Activated T-cell treated with anti-CD3 and anti-CD28 coated beads, Interleukin-2, amount 50 U/mL, for 72 hours (primary cell): ENCODE measurements around the gene UBE2I. TPM values are rescaled to one million over a fixed set of nuclear protein-coding genes. Genes with fewer than 3 reads are reported as not detected.
A peak's percentile ranks its signal among the peaks of the same experiment; 100 is the strongest.

Source experiments
- ATAC-seq, 2 donors: fragments of 150-1000 bp; cut with Tn5 transposase; replicated peaks in 1 of 2; 2 replicates each; pipeline ENCODE4 v1.10.0; 2021; ENCODE audit warnings: moderate library complexity in 2 of 2, mild to moderate bottlenecking in 1 of 2
- DNase-seq, 2 donors: peaks; one replicate each; pipeline ENCODE4 v3.0.0; 2021 to 2022; ENCODE audit warnings: mixed read lengths in 1 of 2
- H3K27ac Mint-ChIP-seq: one replicate; pipeline ENCODE4 v1.8.0; 2022; ENCODE audit warnings: mild to moderate bottlenecking, moderate library complexity, mixed read lengths
- H3K27me3 Mint-ChIP-seq: one replicate; pipeline ENCODE4 v1.8.0; 2022; ENCODE audit warnings: low read depth, mixed read lengths
- H3K36me3 Mint-ChIP-seq, 2 donors: one replicate each; pipeline ENCODE4 v1.8.0; 2022; ENCODE audit warnings: mixed read lengths in 2 of 2, mild to moderate bottlenecking in 1 of 2; ENCODE audit not compliant: insufficient read depth in 2 of 2
- H3K4me1 Mint-ChIP-seq: one replicate; pipeline ENCODE4 v1.8.0; 2022; ENCODE audit warnings: low read depth, mixed read lengths
- H3K4me3 Mint-ChIP-seq, 2 donors: one replicate each; pipeline ENCODE4 v1.8.0; 2022; ENCODE audit warnings: mild to moderate bottlenecking in 2 of 2, mixed read lengths in 2 of 2, moderate library complexity in 2 of 2
- H3K9me3 Mint-ChIP-seq, 2 donors: one replicate each; pipeline ENCODE4 v1.8.0; 2022; ENCODE audit warnings: mixed read lengths in 2 of 2
- total RNA-seq, 2 donors: library from RNA; stranded (reverse); gene quantifications; one replicate each; pipeline ENCODE4 v1.2.3, GENCODE V29; 2022

Gene UBE2I
- total RNA-seq, 2 donors from 2014 or later: 225 to 231 TPM

DNA sequence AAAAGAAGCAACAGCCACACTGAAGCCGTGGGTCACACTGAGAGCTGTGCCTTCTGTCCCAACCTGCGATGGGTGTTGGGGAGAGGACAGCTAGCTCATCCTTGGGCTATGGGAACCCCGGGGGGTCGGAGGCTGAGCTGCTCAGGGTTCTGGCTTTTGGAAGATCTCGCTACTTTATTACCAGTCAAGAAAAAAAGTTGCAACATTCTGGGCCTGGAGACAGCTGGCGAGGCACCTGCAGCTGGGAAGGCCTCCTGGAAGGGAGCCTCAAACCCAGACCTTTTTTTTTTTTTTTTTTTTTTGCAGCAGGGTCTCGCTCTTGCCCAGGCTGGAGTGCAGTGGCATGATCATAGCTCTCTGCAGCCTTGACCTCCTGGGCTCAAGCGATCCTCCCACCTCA lies 28.7 kb upstream of the UBE2I start:
- H3K4me1 Mint-ChIP-seq: no peaks in the 10 kb centered on the region
- peaks cover 6% of the 10 kb centered on the region for H3K27me3 Mint-ChIP-seq
- ATAC-seq: no peak
- no peak overlapping the region for H3K27ac Mint-ChIP-seq
- H3K36me3 Mint-ChIP-seq: no peaks in the 10 kb centered on the region
- no peak for DNase-seq
- H3K9me3 Mint-ChIP-seq: no peaks in the 10 kb centered on the region
- H3K4me3 Mint-ChIP-seq: no peak overlapping the region

DNA sequence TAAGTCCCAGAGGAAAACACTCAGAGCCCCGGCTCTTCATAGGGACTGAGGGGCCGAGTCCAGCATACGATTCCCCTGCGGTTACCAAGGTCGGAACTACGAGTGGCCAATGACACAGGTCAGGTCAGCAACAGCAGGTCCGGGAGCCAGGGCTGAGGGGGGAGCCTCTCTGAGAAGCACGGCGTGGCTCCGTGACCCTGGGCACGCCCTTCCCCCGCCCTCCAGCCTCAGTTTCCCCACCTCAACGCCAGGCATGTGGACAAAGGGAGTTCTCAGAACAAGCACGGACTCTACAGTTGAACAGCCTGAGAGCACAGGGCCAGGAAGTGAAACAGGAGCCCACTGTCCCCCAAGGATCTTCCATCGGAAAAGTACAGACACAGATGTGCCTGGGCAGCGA lies 27.9 kb upstream of the UBE2I start:
- Mint-ChIP-seq H3K27me3 (peaks cover 6% of the 10 kb centered on the region), H3K4me1 (no peaks in the 10 kb centered on the region), H3K27ac (no peak overlapping the region), H3K9me3 (no peaks in the 10 kb centered on the region), H3K4me3 (no peak overlapping the region), H3K36me3 (no peaks in the 10 kb centered on the region)
- ATAC-seq (no peak), DNase-seq (no peak)

DNA sequence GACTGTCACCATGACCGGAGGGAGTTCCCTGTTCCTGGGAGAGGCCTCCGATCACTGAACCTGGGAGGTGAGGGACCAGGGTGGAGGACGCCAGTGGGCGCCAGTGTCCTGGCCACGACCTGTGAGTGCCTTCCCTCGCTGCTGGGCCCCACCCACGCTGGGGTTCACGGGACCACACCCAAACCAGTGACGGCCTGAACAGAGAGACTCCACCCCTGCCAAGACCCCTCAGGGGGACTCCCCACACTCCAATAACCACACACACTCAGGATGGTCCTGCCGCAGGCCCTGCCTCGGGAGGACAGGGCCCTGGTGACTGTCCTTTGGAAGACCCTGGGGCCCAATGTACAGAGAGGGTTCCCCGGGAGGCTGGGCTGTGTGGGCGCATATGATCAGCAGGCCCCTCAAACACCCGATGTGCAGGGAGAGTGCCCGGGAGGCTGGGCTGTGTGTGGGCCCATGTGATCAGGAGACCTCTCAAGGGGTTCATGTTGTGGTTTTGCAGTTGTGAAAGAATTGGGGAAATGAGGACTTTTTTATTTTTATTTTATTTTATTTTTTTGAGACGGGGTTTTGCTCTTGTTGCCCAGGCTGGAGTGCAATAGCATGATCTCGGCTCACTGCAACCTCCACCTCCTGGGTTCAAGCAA lies 27.0 kb upstream of the UBE2I start:
- Mint-ChIP-seq H3K4me1 (no peaks in the 10 kb centered on the region), H3K9me3 (no peaks in the 10 kb centered on the region), H3K36me3 (no peaks in the 10 kb centered on the region), H3K27me3 (peaks cover 4% of the 10 kb centered on the region), H3K27ac (no peak overlapping the region), H3K4me3 (no peak overlapping the region)
- ATAC-seq (no peak), DNase-seq (no peak)

DNA sequence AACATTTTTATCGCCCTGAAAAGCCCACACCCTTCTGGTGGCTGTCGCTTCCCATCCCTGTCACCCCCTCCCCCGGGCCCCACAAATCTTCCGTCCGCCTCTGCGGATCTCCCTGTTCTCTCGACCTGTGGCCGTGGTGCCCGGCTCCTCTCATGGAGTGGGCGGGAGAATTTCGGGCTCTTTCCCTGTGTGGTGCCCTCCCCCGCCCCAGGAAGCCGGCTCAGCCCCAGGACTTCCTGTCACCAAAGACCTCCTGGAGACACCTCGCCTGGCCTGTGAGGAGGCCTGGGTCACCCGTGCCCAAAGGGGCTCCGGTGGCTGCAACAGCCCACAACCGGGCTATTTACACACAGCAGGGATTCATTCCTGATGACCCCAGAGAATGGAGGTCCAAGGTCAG lies 26.1 kb upstream of the UBE2I start:
- Mint-ChIP-seq H3K36me3 (no peaks in the 10 kb centered on the region), H3K27ac (no peak overlapping the region), H3K27me3 (peaks cover 8% of the 10 kb centered on the region), H3K4me1 (no peaks in the 10 kb centered on the region), H3K4me3 (no peak overlapping the region), H3K9me3 (no peaks in the 10 kb centered on the region)
- ATAC-seq: no peak
- no peak for DNase-seq

DNA sequence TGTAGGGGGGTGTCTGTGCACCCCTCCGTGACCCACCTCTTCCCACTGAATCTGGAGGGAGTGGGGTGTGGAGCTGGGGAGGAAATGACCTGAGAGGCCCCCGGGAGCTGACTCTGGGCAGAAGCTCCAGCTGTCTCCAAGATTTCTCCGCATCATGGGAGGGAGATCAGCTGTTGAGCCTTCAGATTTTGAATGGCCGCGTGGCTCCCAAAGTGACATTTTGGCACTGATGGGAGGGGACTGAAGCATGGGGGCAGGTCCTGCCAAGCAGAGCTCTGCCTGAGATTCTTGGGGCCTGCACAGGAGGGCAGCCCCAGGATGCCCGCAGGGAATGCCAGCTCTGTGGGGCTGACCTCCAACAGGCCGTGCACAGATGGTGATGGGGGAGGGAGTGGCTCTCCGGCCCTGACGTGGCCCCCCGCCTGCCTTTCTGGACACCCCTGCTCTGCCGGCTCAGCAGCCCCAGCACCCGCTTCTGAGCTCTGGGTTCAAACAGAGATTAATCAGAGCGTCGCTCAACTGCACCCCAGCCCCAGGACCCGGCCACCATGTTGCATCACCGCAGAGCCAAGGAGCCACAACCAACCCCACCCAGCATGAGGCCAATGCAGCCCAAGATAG lies 25.3 kb upstream of the UBE2I start:
- Mint-ChIP-seq H3K9me3 (no peaks in the 10 kb centered on the region), H3K36me3 (no peaks in the 10 kb centered on the region), H3K27me3 (peaks cover 8% of the 10 kb centered on the region), H3K27ac (no peak overlapping the region), H3K4me1 (no peaks in the 10 kb centered on the region), H3K4me3 (no peak overlapping the region)
- ATAC-seq: no peak
- DNase-seq: no peak

DNA sequence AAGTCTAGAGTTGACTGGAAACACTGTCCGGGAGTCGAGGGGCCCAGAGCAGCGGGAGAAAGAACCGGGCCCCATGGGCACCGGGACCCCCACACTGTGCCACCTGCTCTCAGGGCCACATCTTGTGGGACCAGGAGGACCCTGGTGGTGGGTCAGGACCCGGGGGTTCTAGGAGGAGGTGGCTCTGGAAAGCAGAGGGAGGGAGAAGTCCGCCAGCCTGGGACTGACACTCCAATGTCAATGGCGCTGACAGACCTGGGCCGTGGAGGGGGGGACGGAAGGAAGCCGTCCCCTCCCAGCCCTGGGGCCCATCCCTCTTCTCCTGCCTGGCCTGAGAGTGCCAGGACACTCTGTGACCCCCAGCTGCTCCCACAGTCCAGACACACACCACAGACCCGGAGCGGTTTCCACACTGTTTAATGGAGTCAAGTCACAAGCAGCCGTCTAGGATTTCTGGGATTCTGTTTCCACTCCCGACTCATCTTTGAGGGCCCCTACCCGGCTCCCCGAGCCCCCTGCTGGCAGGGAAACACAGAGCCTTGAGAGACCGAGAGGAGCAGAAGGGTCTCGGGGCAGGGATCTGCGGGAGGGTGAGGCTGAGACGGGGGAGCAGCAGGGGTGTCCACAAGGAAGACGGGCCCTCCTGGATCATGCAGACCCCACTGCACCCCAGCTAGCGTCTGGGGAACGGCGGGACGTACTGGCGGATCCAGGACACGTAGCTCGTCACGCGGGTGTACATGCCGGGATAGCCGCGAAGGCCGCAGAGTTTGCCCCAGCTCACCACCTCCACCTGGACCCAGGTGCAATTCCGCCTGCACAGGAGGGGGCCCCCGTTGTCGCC lies 23.5 kb upstream of the UBE2I start:
- ATAC-seq: no peak
- Mint-ChIP-seq H3K36me3 (no peaks in the 10 kb centered on the region), H3K4me1 (no peaks in the 10 kb centered on the region), H3K27me3 (peaks cover 21% of the 10 kb centered on the region), H3K9me3 (no peaks in the 10 kb centered on the region), H3K27ac (no peak overlapping the region), H3K4me3 (no peak overlapping the region)
- no peak for DNase-seq

DNA sequence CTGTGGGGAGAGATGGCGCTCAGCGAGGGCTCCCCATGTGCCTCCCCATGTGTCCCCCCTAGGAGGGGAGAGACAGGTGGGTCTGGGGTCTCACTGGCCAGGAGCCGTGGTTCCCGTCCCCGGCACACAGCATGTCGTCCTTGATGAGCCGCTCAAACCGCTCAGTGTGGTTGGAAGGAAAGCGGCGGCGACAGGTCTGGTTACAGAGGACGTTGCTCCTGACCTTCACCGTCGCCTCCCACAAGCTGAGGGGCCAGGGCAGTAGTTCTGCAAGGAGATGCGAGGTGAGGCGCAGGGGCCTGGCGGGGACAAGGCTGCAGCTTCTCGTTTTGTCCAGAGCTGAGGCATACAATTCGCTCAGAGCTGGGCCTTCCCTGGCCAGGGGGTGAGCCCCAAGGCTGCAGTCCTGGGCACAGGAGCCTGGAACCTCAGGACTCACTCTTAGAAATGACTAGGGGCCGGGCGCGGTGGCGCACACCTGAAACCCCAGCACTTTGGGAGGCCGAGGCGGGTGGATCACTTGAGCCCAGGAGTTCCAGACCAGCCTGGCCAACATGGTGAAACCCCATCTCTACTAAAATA lies 22.8 kb upstream of the UBE2I start:
- Mint-ChIP-seq H3K36me3 (no peaks in the 10 kb centered on the region), H3K4me1 (no peaks in the 10 kb centered on the region), H3K4me3 (no peak overlapping the region)

DNA sequence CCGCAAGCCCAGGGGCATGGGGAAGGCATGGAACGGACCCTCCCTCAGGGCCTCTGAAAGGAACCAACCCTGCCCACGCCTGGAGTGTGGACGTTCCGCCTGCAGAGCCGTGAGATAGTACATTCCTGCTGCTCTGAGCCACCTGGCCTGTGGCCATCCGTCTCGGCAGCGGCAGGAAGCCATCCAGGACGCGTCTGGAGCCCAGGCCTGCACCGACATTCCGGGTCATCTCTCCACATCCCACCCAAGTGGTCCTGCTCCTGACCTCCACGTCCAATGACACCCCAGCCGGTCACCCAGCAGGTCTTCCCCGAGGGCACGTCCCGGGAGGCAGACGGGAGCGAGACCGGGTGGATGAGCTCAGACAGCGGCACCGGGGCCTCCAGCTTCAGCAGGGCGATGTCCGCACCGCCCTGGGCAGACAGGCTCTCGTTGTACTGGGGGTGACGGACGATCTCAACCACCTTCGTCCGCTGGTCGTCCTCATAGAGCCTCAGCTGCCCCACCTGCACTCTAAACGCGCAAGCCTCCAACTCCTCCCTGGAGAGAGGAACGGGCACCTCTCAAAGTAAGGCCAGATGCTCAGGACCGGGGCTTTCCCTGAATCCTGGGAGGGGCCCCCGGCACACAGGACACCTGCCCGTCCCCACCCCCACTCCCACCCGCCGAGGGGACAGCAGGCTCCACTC lies 21.3 kb upstream of the UBE2I start:
- Mint-ChIP-seq H3K4me1 (no peaks in the 10 kb centered on the region), H3K36me3 (no peaks in the 10 kb centered on the region), H3K4me3 (no peak overlapping the region), H3K27me3 (peaks cover 30% of the 10 kb centered on the region), H3K27ac (no peak overlapping the region), H3K9me3 (no peaks in the 10 kb centered on the region)
- ATAC-seq (no peak), DNase-seq (no peak)

More for the DNA sequence above, 22.8 kb upstream of the UBE2I start:
- Mint-ChIP-seq H3K27ac (no peak overlapping the region), H3K9me3 (no peaks in the 10 kb centered on the region), H3K27me3 (peaks cover 24% of the 10 kb centered on the region)
- ATAC-seq (no peak), DNase-seq (no peak)

DNA sequence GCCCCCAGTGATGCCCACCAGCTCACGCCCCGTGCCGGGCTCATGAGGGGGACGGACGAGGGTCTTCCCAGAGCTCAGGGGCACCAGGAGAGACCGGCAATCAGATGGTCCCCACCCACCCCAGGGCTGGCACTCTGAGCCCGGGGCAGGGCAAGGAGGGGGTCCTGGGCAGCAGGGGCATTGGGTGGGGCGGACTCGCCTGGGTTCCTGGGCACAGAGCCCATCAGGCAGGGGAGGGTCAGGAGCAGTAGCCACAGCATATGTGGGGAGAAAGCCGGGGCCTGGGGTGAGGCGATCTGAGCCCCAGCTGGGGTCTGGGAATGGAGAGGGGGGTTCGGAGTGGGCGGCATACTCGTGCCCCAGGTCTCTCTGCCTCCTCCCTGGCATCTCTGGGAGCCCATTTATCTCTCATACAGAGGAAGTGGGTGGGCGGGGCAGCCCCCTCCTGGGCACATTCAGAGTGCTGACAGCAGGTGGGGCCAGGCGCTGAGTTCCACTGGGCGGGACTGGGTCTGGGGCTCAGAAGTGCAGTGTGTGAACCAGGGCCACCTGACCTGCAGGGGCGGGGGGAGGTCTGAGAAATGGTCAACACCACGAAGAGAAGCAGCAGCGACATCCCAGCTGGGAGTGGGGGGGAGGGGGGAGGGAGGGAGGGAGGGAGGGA lies 20.5 kb upstream of the UBE2I start:
- Mint-ChIP-seq H3K4me3 (peak overlapping the region in 1 of 2 donors; percentile 29), H3K27me3 (peaks cover 31% of the 10 kb centered on the region)
- peak; percentile 35 to 60 for ATAC-seq

DNA sequence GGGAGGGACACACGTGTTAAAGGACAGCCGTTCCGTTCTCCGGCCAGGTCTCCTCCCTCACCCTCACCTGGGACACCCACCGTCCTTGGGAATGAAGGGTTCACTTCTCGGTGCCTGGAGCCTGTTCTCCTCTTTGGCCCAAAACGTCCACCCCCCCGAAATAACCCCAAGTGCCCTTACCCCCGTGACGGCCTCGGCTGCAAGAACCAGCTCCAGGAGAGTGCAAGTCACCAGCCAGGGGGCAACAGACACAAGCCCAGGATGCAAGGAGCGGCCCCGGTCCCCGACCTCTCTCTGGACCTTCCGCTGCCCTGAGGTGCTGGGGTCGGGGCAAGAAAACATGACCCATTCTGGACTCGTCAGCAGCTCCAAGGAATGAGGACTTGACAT lies 20.0 kb upstream of the UBE2I start:
- Mint-ChIP-seq H3K36me3 (no peaks in the 10 kb centered on the region), H3K4me3 (no peak overlapping the region), H3K27ac (no peak overlapping the region), H3K9me3 (no peaks in the 10 kb centered on the region), H3K27me3 (peaks cover 36% of the 10 kb centered on the region), H3K4me1 (no peaks in the 10 kb centered on the region)
- no peak for ATAC-seq
- no peak for DNase-seq

More for the DNA sequence above, 20.5 kb upstream of the UBE2I start:
- H3K9me3 Mint-ChIP-seq: no peaks in the 10 kb centered on the region
- H3K4me1 Mint-ChIP-seq: no peaks in the 10 kb centered on the region
- H3K27ac Mint-ChIP-seq: no peak overlapping the region
- peak in 1 of 2 donors; percentile 31 for DNase-seq
- H3K36me3 Mint-ChIP-seq: no peaks in the 10 kb centered on the region

DNA sequence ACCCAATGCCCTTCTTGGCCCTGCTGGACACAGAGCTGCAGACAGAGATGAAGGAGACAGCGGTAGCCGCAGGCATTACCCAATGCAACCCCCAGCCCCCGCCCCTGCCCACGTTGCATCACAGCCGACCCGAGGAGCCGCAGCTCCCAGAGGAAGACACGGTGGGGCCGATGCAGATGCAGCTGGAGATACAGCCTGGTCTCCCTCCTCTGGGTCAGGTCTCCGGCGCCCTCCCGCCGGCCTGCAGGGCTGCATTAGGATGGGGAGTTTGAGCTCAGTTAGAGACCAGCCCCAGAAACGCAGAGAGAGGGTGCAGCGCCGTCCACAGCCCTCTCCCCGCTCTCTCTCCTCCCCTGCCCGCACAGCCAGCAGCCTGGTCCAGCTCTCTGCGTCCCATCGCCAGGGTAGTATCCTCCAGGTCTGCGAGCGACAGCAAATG lies 19.4 kb upstream of the UBE2I start:
- DNase-seq (no peak), ATAC-seq (no peak)
- H3K9me3 Mint-ChIP-seq: no peaks in the 10 kb centered on the region
- H3K36me3 Mint-ChIP-seq: no peaks in the 10 kb centered on the region
- H3K4me3 Mint-ChIP-seq: no peak overlapping the region
- H3K27me3 Mint-ChIP-seq: peaks cover 38% of the 10 kb centered on the region
- H3K27ac Mint-ChIP-seq: no peak overlapping the region
- no peaks in the 10 kb centered on the region for H3K4me1 Mint-ChIP-seq

DNA sequence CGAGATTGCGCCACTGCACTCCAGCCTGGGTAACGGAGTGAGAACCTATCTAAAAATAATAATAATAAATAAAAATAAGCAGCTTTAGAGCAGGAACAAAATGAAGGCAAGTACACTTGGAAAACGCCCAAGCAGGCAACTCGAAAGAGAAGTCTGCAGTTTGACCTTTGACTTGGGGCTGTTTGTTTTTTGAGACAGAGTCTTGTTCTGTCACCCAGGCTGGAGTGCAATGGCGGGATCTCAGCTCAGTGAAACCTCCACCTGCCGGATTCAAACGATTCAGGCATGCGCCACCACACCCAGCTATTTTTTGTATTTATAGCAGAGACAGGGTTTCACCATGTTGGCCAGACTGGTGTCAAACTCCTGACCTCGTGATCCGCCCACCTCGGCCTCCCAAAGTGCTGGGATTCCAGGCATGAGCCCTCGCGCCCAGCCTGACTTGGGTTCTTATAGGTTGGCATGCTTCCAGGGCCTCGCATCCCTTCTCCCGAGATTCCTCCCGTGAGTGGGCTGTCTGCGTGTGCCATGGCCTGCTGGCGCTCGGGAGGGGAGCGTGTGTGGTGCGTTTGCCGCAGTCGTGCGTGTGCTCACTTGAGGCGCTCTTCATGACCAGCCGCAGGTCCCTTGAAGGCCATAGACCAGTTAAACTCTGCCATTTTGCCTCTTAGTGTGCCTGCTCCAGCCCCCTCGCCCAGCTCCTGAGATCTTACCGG lies 18.4 kb upstream of the UBE2I start:
- Mint-ChIP-seq H3K4me3 (no peak overlapping the region), H3K27me3 (peaks cover 38% of the 10 kb centered on the region), H3K9me3 (no peaks in the 10 kb centered on the region)

More for the DNA sequence above, 18.4 kb upstream of the UBE2I start:
- Mint-ChIP-seq H3K4me1 (no peaks in the 10 kb centered on the region), H3K27ac (no peak overlapping the region), H3K36me3 (no peaks in the 10 kb centered on the region)
- DNase-seq (no peak), ATAC-seq (no peak)
